ENCODE results near the gene MREG.
"Not testable (repeated sequence)": the region's sequence is repeated elsewhere in the genome, so short reads cannot be mapped to it uniquely, and the experiment has no call there.

MREG gene

GRCh38 chr2:215988556-215989207 lies 24.7 kb downstream of the MREG start:
- not testable (repeated sequence) for DNase-seq (ENCODE audit: low read depth)

GRCh38 chr2:215985257-215985656 lies 28.1 kb downstream of the MREG start:
- no peak for DNase-seq (ENCODE audit: low read depth)

DNA sequence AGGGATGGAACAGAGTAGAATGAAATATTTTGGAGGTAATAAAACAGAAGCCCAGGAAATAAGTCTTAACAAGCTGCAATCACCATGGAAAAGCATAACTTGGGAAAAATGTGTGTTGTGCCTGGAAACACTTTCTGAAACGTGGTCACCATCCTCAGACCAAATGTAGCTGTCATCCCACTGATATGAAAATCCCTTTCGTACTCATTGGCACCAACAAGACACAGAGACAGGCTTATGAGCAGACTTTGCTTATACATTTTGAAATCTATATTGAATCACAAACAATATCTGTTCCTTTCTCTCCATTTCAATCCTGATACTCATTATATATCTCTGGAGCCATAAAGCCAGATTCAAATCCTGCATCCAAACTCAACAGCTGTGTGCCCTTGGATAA lies 28.7 kb downstream of the MREG start:
- no peak for DNase-seq (ENCODE audit: low read depth)

- no peak for DNase-seq (ENCODE audit: low read depth)
Measured at GRCh38 chr2:215983581-215984351, 29.6 kb downstream of the MREG start.

DNA sequence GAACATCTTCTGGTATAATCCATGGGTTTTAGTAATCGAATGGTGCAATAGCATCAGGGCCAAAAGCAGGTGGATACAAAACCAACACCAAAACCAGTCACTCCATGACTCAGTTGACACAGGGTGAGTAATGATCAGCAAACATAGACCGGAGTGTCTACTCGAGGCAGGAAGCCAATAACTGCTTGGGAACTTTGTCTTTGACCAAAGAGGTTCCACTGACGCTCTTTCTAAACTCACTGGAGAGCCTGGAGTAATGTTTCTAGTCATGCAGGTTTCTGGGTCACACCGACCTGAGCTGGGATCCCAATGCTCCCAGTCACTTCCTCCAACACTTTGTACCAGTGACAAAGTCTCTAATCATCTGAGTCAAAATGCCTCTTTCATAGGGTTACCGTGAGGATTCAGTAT lies 30.9 kb downstream of the MREG start:
- peak; percentile 56 for DNase-seq (ENCODE audit: low read depth)

- DNase-seq (ENCODE audit: low read depth), result no peak
Measured at GRCh38 chr2:215981115-215981514, 32.2 kb downstream of the MREG start.

GRCh38 chr2:215979620-215980019 lies 33.7 kb downstream of the MREG start:
- DNase-seq (ENCODE audit: low read depth), result no peak

- no peak for DNase-seq (ENCODE audit: low read depth)
Measured at GRCh38 chr2:215974700-215975429, 38.5 kb downstream of the MREG start.

GRCh38 chr2:215973954-215974699 lies 39.2 kb downstream of the MREG start:
- DNase-seq (ENCODE audit: low read depth), result peak; percentile 23

- DNase-seq (ENCODE audit: low read depth), result no peak
Measured at GRCh38 chr2:215973145-215973792, 40.1 kb downstream of the MREG start.

DNA sequence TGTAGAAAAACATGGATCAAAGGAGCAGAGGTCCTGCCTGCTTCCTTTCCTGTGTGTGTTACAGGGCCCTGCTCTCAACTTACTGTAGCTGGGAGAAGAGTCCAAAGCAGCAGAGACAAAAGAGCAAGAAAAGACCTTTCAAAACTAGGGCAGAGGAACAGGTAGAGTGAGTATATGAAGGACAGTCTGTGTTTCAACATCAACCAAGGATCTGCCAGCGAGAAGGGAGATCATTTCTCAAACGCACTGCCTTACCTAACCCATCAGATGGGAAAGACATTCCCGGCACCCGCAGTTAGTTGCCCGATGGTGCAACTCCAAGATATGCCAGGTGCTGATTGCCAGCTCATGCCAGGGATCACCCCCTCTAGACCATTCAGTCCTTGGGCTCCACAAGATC lies 41.7 kb downstream of the MREG start:
- no peak for DNase-seq (ENCODE audit: low read depth)

GRCh38 chr2:215970894-215971293 lies 42.5 kb downstream of the MREG start:
- not testable (repeated sequence) for DNase-seq (ENCODE audit: low read depth)

GRCh38 chr2:215970425-215970824 lies 42.9 kb downstream of the MREG start:
- peak; percentile 26 for DNase-seq (ENCODE audit: low read depth)

DNA sequence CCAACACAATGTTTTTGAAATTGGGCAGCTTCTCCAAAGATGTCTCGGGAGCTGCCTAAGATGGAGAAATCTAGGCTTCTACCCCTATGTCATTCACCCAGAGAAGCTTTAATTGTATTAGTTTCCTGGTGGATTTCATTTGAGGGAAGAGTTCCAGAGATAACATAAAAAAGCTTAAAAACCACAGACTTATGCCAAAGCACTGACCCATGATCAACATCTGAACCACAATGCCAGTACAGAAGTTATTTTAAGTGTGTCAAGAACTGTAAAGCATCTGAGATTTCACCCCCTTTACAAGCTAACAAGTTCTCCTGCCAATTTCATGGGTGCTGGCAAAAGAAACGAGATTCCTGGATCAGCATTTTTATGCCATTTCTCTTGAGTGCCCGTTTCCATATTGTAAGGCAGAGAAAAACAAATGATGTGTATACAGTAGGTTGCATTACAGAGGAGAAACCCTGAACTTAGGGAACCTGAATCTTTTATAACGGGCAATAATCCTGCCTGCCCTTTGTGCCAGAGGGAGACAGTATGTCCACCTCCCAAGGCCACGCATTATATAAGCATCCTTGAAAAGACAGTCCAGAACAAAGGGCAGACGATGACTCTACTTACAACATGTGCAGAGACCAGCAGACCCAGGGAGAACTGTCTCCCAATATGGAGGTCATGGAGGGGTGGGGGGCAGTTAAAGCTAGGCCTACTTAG lies 44.1 kb downstream of the MREG start:
- peak; percentile 67 for DNase-seq (ENCODE audit: low read depth)

- no peak for DNase-seq (ENCODE audit: low read depth)
Measured at GRCh38 chr2:215968499-215968898, 44.9 kb downstream of the MREG start.

DNA sequence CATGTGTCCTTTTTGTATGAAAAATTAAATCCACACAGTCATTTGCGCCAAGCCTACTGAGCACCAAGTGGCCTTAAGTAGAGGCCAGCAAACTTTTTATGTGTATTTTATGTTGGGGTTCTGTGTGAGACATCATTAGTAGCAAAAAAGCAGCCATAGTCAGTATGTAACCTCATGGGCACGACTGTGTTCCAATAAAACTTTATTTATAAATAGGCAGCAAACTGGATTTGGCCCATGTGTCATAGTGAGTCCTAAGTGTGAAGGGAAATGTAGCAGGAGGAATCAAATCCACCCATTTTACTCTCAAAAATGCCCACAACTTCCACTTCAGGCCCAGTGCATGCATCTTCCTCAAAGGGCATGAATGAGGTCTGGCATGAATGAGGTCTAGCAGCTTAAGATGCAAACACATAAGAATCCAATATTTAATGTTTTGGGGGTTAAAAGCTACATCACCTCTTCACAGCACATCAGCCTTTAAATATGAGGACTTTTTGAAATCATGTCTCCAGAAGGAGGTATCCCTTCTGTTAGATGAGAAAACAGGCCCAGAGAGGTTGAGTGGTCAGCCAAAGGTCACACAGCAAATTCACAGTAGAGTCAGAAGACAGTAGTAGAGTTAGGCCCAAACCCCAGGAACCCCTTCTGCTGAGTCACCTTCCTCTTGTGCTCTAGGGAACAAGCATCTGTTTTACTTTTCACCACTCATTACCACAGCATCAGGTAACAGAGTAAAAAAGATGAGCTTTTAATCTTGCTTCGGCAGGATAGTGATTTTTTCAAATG lies 45.6 kb downstream of the MREG start:
- DNase-seq (ENCODE audit: low read depth), result no peak

- DNase-seq (ENCODE audit: low read depth), result no peak
Measured at GRCh38 chr2:215966951-215967350, 46.4 kb downstream of the MREG start.

- no peak for DNase-seq (ENCODE audit: low read depth)
Measured at GRCh38 chr2:215966274-215966673, 47.1 kb downstream of the MREG start.

DNA sequence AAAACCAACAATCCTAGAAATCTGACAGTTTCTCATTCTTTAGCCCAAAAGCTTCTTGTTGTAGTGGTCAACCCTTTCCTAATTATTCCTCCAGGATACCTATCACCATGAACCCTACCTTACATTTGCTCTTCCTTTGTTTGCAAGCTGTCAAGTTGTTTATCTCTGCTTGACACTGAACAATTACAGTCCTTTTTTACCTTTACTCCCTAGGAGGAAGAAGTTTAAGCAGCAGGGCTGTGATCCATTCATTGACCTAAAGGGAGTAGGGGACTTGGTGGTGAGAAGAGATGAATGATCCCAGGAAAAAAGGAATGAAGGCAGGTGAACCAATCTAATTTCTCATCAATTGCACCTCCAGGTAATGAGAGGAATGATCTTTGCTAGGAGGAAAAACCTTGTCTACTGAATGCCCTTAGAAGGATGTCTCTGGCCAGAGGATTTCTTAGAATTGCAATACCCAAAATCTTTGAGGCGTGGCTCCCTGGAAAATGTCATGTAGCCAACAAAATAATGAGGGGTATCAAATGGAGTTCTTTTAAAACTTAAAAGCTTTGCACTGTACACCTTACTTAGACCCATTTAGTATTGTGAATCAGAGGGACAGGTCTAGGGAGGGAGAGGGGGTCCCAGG lies 47.7 kb downstream of the MREG start:
- no peak for DNase-seq (ENCODE audit: low read depth)

DNA sequence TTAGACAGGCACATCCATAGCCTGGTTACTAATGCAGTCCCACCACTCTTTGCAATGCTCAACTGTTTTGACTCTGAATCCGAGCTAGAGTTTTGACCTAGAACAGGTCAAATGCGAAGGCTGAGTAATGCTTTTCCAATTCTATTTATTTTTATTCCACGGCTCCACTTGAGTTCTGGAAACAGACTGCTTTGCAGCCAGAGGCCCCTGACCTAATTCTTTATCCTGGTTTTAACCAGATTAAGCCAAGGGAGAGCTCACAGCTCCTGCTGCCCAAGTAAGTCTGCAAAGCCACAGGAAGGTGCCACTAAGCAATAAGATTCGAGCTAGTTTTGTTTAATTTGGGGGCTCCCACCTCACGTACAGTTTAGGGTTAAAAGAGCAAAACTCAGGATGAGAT lies 51.4 kb downstream of the MREG start:
- DNase-seq (ENCODE audit: low read depth), result no peak
